HL-60/S4 (cell line): Measurements from ENCODE around the gene CSF3.
"Not testable (repeated sequence)": the region's sequence is repeated elsewhere in the genome, so short reads cannot be mapped to it uniquely, and the experiment has no call there.

Experiments used
- in situ Hi-C: fragments of 300-500 bp; cut with MboI; formaldehyde crosslinking; loops from 2 replicates; pipeline ENCODE4 v1.14.3; 2022; ENCODE audit warnings: low sequenced_read_pairs

Gene CSF3

GRCh38 chr17:39996800-39997199 lies 18.4 kb upstream of the CSF3 start:
- in situ Hi-C loops = no loop called here

- in situ Hi-C loops = no loop called here
These were observed 17.7 kb upstream of the CSF3 start for GRCh38 chr17:39997543-39997942.

GRCh38 chr17:39999067-39999466 lies 16.2 kb upstream of the CSF3 start:
- in situ Hi-C loops = no loop called here

GRCh38 chr17:40000161-40000560 lies 15.1 kb upstream of the CSF3 start:
- in situ Hi-C loops = no loop called here

GRCh38 chr17:40001335-40001734 lies 13.9 kb upstream of the CSF3 start:
- in situ Hi-C loops = not testable (repeated sequence)

DNA sequence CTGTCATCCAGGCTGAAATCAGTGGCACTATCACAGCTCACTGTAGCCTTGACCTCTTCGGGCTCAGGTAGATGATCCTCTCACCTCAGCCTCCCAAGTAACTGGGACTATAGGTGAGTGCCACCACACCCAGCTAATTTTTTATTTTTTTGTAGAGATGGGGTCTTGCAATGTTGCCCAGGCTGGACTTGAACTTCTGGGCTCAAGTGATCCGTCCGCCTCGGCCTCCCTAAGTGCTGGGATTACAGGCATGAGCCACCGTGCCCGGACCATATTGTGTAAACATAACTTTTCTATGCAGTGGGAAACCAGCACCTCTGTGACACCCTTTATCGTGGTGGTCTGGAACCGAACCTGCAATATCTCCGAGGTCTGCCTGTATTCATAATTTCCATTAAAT lies 11.2 kb upstream of the CSF3 start:
- in situ Hi-C loops = no loop called here

DNA sequence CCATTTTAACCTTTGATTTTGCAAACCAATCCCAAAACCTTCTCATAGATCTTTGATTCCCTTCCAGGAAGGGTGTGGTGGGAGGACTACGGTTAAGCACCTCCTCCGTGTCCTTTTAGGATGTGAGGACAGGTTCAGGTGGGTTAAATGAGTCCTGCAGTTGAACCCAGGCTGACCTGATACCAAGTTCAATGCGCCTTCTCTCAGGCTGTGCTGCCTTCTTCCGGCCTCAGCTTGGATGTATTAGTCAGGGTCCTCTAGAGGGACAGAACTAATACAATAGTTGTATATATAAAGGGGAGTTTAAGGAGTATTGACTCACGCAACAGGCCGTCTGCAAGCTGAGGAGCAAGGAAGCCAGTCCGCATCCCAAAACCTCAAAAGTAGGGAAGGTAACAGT lies 10.5 kb upstream of the CSF3 start:
- in situ Hi-C loops = no loop called here

- in situ Hi-C loops = no loop called here
These were observed 9.7 kb upstream of the CSF3 start for GRCh38 chr17:40005520-40005919.

- in situ Hi-C loops = not testable (repeated sequence)
These were observed 4.2 kb upstream of the CSF3 start for GRCh38 chr17:40010946-40011500.

DNA sequence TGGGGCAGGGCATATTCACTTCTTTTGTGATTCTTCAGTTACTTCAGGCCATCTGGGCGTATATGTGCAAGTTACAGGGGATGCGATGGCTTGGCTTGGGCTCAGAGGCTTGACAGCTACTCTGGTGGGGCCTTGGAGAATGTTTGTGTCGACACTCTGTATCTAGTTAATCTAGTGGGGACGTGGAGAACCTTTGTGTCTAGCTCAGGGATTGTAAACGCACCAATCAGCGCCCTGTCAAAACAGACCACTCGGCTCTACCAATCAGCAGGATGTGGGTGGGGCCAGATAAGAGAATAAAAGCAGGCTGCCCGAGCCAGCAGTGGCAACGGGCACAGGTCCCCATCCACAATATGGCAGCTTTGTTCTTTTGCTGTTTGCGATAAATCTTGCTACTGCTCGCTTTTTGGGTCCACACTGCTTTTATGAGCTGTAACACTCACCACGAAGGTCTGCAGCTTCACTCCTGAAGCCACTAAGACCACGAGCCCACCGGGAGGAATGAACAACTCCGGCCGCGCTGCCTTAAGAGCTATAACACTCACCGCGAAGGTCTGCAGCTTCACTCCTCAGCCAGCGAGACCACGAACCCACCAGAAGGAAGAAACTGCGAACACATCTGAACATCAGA lies 3.1 kb upstream of the CSF3 start:
- in situ Hi-C loops = not testable (repeated sequence)

DNA sequence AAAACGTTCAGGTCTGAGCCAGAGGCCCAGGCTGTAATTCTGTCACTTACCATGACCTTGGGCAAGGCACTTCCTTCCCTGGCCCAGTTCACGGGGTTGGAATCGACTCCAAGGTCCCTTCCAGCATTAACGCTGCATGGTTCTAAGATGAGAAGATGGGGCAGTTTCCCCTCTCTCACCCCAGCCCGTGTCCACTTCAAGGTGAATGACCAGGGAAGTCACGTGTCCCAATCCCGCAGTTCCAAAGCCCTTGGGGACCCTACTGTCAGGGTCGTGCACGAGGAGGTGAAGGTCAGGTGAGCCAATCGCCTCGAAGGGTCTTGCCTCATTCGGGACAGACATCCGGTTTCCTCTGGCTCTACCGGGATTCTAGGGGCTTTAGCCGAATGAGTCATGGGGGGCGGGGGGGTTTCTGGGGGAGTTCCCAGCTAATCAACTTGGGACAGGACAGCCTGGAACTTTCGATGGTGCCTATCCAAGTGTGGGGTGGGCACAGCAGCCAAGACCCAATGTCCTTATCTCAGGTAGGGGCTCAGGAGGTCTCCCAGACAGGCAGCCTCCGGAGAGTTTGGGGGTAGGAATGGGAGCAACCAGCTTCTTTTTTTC lies 762 bp upstream of the CSF3 start:
- in situ Hi-C loops = no loop called here

- in situ Hi-C loops = no loop called here
These were observed 1.1 kb downstream of the CSF3 start for GRCh38 chr17:40015998-40016985.

GRCh38 chr17:40017422-40018080 lies 2.3 kb downstream of the CSF3 start:
- in situ Hi-C loops = no loop called here

- in situ Hi-C loops = no loop called here
These were observed 3.2 kb downstream of the CSF3 start for GRCh38 chr17:40018211-40019121.

DNA sequence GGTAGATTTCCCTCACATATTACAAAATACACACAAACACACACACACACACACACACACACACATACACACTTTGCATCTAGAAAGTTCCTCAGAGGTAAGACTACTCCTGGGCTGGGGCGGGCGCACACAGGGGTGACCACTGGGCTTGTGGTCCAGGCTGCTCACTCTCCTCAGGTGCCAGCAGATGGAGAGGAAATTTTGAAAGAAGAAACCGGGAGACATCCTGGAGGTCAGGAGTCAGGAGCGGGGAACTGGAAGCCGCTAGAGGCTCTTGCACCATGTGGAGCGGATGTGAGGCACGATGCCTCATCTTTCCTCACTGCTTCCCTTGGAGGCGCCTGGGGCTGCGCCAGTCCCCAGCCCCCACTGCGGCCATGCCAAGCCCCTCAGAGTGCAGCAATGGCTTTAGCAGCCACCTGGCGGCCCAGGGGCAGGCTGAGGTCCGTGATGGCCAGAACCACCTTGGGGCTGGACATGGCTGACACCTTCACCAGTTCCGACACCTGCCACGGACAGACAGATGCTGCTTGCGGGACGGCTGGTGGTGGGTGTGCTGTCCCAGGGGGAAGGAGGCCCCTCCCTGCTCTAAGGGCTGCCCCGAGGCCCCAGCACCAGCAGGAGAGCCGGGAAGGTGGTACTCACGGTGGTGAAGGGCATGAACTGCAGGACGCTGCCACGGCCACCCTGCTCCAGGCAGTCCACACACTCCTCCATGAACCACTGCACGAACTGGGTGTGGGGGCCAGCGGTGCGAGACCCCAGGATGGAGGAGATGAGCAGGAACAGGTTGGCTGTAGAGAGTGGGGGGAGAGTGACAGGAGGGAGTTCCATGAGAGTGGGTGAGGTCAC lies 4.1 kb downstream of the CSF3 start:
- in situ Hi-C loops = no loop called here

DNA sequence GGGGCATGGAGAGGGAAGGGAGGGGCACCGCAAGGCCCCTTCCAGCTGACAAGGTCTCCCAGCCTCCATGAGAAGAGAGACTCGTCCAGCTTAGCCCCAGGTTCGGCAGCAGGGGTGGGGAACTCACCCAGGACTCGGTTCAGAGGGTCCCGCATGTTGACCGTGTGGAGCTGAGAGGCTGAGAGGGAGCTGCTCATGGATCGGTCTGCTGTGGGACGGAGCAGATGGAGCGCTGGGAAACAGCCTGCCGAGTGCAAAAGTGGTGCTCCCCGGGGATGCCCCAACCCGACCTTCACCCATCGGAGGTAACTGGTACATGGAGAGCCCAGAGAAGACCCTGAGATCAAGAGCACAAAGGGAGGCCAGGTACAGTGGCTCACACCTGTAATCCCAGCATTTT lies 4.9 kb downstream of the CSF3 start:
- in situ Hi-C loops = no loop called here

GRCh38 chr17:40021451-40021971 lies 6.3 kb downstream of the CSF3 start:
- in situ Hi-C loops = no loop called here

- in situ Hi-C loops = no loop called here
These were observed 7.3 kb downstream of the CSF3 start for GRCh38 chr17:40022497-40022896.
